Measurements from ENCODE around the gene MTRF1L.
"Not testable (repeated sequence)": the region's sequence is repeated elsewhere in the genome, so short reads cannot be mapped to it uniquely, and the experiment has no call there.

- TF ChIP-seq CTCF (IDR thresholded peaks at IDR 0.05; ENCODE audit: poor library complexity); EZH2 (IDR thresholded peaks at IDR 0.05; ENCODE audit: borderline replicate concordance): not testable (repeated sequence)
These were observed 3.0 kb downstream of the MTRF1L start for GRCh38 chr6:152999538-152999937.
